Uterus (tissue), 2 donors: ENCODE measurements around the gene ZNF330.

Source experiments
- CTCF ChIP-seq, 4 experiments: fragments of 200-600 bp in 2 of 4; fragments of 450-650 bp in 2 of 4; sonication (generic) in 2 of 4; IDR thresholded peaks; one replicate each; pipeline ENCODE4 v1.5.1; 2016 to 2019; ENCODE audit warnings: antibody characterized with exemption in 4 of 4, mild to moderate bottlenecking in 2 of 4, moderate library complexity in 1 of 4
- POLR2A ChIP-seq, 2 donors: fragments of 450-650 bp; IDR thresholded peaks; one replicate each; pipeline ENCODE4 v1.6.1; 2016; ENCODE audit warnings: antibody characterized with exemption in 2 of 2, mild to moderate bottlenecking in 1 of 2, moderate library complexity in 1 of 2

GRCh38 chr4:141283563-141283962, 62.9 kb downstream of the ZNF330 start:
- TF ChIP-seq CTCF (IDR thresholded peaks at IDR 0.05) (no peak), POLR2A (IDR thresholded peaks at IDR 0.05) (no peak)
